H1 (cell line): Measurements from ENCODE around the gene DCTPP1. TPM values are rescaled to one million over a fixed set of nuclear protein-coding genes. Genes with fewer than 3 reads are reported as not detected.
"Not testable (repeated sequence)": the region's sequence is repeated elsewhere in the genome, so short reads cannot be mapped to it uniquely, and the experiment has no call there.

Experiments
- CTCF ChIA-PET: fragments of 300-600 bp; sonication (Branson Sonifier 250); formaldehyde crosslinking; loops from one replicate; lab custom pipeline; 2021; ENCODE audit not compliant: partially characterized antibody; lab: Charles Lee
- POLR2A ChIA-PET: fragments of 300-600 bp; sonication (Branson Sonifier 250); formaldehyde crosslinking; loops from one replicate; lab custom pipeline; 2021; ENCODE audit warnings: inconsistent platforms; ENCODE audit not compliant: partially characterized antibody; lab: Charles Lee
- DNase-seq, 2 experiments: peaks; one replicate each; pipeline versions ENCODE4 v3.0.0 to v3.0.0-alpha.2; 2010 to 2022; ENCODE audit warnings: low spot score in 2 of 2, low read depth in 1 of 2, mixed read lengths in 1 of 2
- FAIRE-seq: peaks from 2 replicates; lab custom pipeline; 2011; peaks lifted over from hg19 to GRCh38; lab: Jason Lieb, UNC
- H2AFZ ChIP-seq: 2 replicates; pipeline ENCODE4 v1.8.1; 2012; ENCODE audit warnings: low read length, inconsistent platforms
- H2AK5ac ChIP-seq: 2 replicates; pipeline ENCODE4 v1.6.1; 2013; ENCODE audit warnings: low read depth, low read length
- H2BK120ac ChIP-seq: replicated peaks from 2 replicates; pipeline ENCODE3; 2013; ENCODE audit warnings: low read depth, low read length, inconsistent platforms
- H2BK12ac ChIP-seq: 2 replicates; pipeline ENCODE4 v1.6.1; 2013; ENCODE audit warnings: low read depth, low read length
- H2BK15ac ChIP-seq: 2 replicates; pipeline ENCODE4 v1.6.1; 2013; ENCODE audit warnings: low read length
- H2BK20ac ChIP-seq: 2 replicates; pipeline ENCODE4 v1.6.1; 2013; ENCODE audit warnings: low read length
- H2BK5ac ChIP-seq: 2 replicates; pipeline ENCODE4 v1.6.1; 2013; ENCODE audit warnings: low read depth, low read length
- H3K14ac ChIP-seq: 2 replicates; pipeline ENCODE4 v1.6.1; 2013; ENCODE audit warnings: inconsistent platforms; ENCODE audit not compliant: insufficient read length
- H3K18ac ChIP-seq: 2 replicates; pipeline ENCODE4 v1.6.1; 2013; ENCODE audit warnings: low read length; ENCODE audit errors: extremely low read depth
- H3K23ac ChIP-seq: 2 replicates; pipeline ENCODE4 v1.6.1; 2013; ENCODE audit warnings: inconsistent platforms; ENCODE audit not compliant: insufficient read length
- H3K23me2 ChIP-seq: 2 replicates; pipeline ENCODE4 v1.6.1; 2013; ENCODE audit warnings: low read depth, low read length
- H3K27ac ChIP-seq: 2 replicates; pipeline ENCODE4 v1.6.1; 2011; ENCODE audit warnings: low read depth, low read length, inconsistent platforms
- H3K27me3 ChIP-seq, 4 experiments: replicated peaks in 1 of 4; 1 replicate in 1 of 4; 2 replicates in 3 of 4; pipeline versions ENCODE4 v1.6.1 to v1.8.1; 2011 to 2013; ENCODE audit warnings: low read length in 3 of 4, mild to moderate bottlenecking in 3 of 4, inconsistent platforms in 2 of 4, mixed read lengths in 2 of 4, moderate library complexity in 1 of 4; ENCODE audit not compliant: control insufficient read depth in 3 of 4, insufficient read depth in 3 of 4; ENCODE audit errors: extremely low read depth in 1 of 4
- H3K36me3 ChIP-seq, 4 experiments: 2 replicates each; pipeline versions ENCODE4 v1.6.1 to v1.8.1; 2011 to 2013; ENCODE audit warnings: mild to moderate bottlenecking in 4 of 4, low read length in 3 of 4, moderate library complexity in 2 of 4, control low read depth in 1 of 4, inconsistent platforms in 1 of 4; ENCODE audit not compliant: insufficient read depth in 4 of 4, control insufficient read depth in 2 of 4
- H3K4ac ChIP-seq: replicated peaks from 2 replicates; pipeline ENCODE3; 2013; ENCODE audit warnings: low read length, low read depth, mixed read lengths, inconsistent platforms; ENCODE audit not compliant: insufficient read length
- H3K4me1 ChIP-seq, 4 experiments: replicated peaks in 1 of 4; 1 replicate in 1 of 4; 2 replicates in 3 of 4; pipeline versions ENCODE4 v1.6.1 to v1.8.1; 2011 to 2013; ENCODE audit warnings: low read length in 3 of 4, inconsistent platforms in 2 of 4, mixed read lengths in 1 of 4; ENCODE audit not compliant: insufficient read depth in 4 of 4, control insufficient read depth in 3 of 4
- H3K4me2 ChIP-seq, 2 experiments: 2 replicates each; pipeline versions ENCODE4 v1.6.1 to v1.8.1; 2011 to 2013; ENCODE audit warnings: low read depth in 2 of 2, low read length in 2 of 2, control low read depth in 1 of 2, inconsistent platforms in 1 of 2, mild to moderate bottlenecking in 1 of 2; ENCODE audit not compliant: insufficient read depth in 1 of 2
- H3K4me3 ChIP-seq, 4 experiments: fragments of 200-600, 300-600 bp in 1 of 4; sonication (generic), shearing (Covaris generic), sonication (Bioruptor Twin) in 1 of 4; 2 replicates each; pipeline versions ENCODE4 v1.5.1 to v1.8.1; 2011 to 2016; ENCODE audit warnings: low read length in 4 of 4, low read depth in 3 of 4, control low read depth in 2 of 4, inconsistent platforms in 2 of 4, mild to moderate bottlenecking in 2 of 4, mixed read lengths in 1 of 4, moderate library complexity in 1 of 4; ENCODE audit not compliant: insufficient read depth in 2 of 4; ENCODE audit errors: extremely low read depth in 1 of 4
- H3K56ac ChIP-seq: replicated peaks from 2 replicates; pipeline ENCODE3; 2013; ENCODE audit warnings: low read depth, mild to moderate bottlenecking, mixed read lengths, low read length, inconsistent platforms; ENCODE audit not compliant: insufficient read length
- H3K79me1 ChIP-seq: 2 replicates; pipeline ENCODE4 v1.6.1; 2013; ENCODE audit warnings: low read depth, low read length, control low read depth
- H3K79me2 ChIP-seq, 2 experiments: 2 replicates each; pipeline versions ENCODE4 v1.6.1 to v1.8.1; 2012 to 2013; ENCODE audit warnings: low read length in 2 of 2, mild to moderate bottlenecking in 2 of 2, inconsistent platforms in 1 of 2; ENCODE audit not compliant: insufficient read depth in 2 of 2, control insufficient read depth in 1 of 2
- H3K9ac ChIP-seq, 4 experiments: replicated peaks in 1 of 4; 1 replicate in 1 of 4; 2 replicates in 3 of 4; pipeline versions ENCODE4 v1.6.1 to v1.8.1; 2011 to 2013; ENCODE audit warnings: low read depth in 3 of 4, low read length in 3 of 4, control low read depth in 2 of 4, mild to moderate bottlenecking in 2 of 4, moderate library complexity in 2 of 4, inconsistent platforms in 1 of 4; ENCODE audit errors: extremely low read depth in 1 of 4
- H3K9me3 ChIP-seq, 2 experiments: 2 replicates each; pipeline versions ENCODE4 v1.6.1 to v1.8.1; 2012 to 2013; ENCODE audit warnings: mild to moderate bottlenecking in 2 of 2, moderate library complexity in 2 of 2, control low read depth in 1 of 2, inconsistent platforms in 1 of 2, low read depth in 1 of 2, low read length in 1 of 2, mixed read lengths in 1 of 2; ENCODE audit not compliant: insufficient read depth in 2 of 2
- H4K20me1 ChIP-seq, 2 experiments: replicated peaks in 1 of 2; 2 replicates each; pipeline versions ENCODE3 to v1.8.1; 2011 to 2013; ENCODE audit warnings: inconsistent platforms in 2 of 2, low read length in 2 of 2, mild to moderate bottlenecking in 1 of 2; ENCODE audit not compliant: insufficient read depth in 2 of 2, control insufficient read depth in 1 of 2
- H4K5ac ChIP-seq: 2 replicates; pipeline ENCODE4 v1.6.1; 2013; ENCODE audit warnings: low read length, low read depth, mixed read lengths, inconsistent platforms; ENCODE audit not compliant: insufficient read length
- H4K8ac ChIP-seq: 2 replicates; pipeline ENCODE4 v1.8.0; 2013; ENCODE audit warnings: mild to moderate bottlenecking, moderate library complexity, low read length, inconsistent platforms; ENCODE audit not compliant: insufficient read depth; ENCODE audit errors: extremely low read depth
- H4K91ac ChIP-seq: replicated peaks from 2 replicates; pipeline ENCODE3; 2013; ENCODE audit warnings: low read length, mixed read lengths, inconsistent platforms; ENCODE audit not compliant: insufficient read length
- WGBS, 2 experiments: shearing (Covaris generic) in 1 of 2; methylation state at CpG; one replicate each; pipeline versions ENCODE4 v1.1.6 to v1.1.7; 2013 to 2015; ENCODE audit warnings: low lambda C conversion rate in 2 of 2, mixed read lengths in 2 of 2, inconsistent platforms in 1 of 2, low coverage in 1 of 2, missing lambda C conversion rate in 1 of 2; ENCODE audit not compliant: insufficient replicate concordance in 2 of 2, insufficient coverage in 1 of 2, insufficient read length in 1 of 2; ENCODE audit errors: extremely low coverage in 1 of 2, missing lambda C conversion rate in 1 of 2; 5-methylcytosine and 5-hydroxymethylcytosine counted together
- polyA plus RNA-seq, 7 experiments: library from polyadenylated mRNA; depleted of rRNA in 3 of 7; stranded (reverse) in 5 of 7; unstranded in 2 of 7; fragments of >200 nt in 5 of 7; fragments of 200-250 nt in 2 of 7; gene quantifications; 1 replicate in 5 of 7; 2 replicates in 1 of 7; 4 replicates in 1 of 7; pipeline versions ENCODE4 v1.2.1 to v1.2.3, GENCODE V29; 2011 to 2013; ENCODE audit warnings: missing spikeins in 2 of 7, mixed read lengths in 2 of 7
- total RNA-seq: library from RNA; stranded (reverse); fragmentation: NEBNext Ultra II Directional; extraction: Animal tissue kit (Norgen Biotek cat#: 25700); gene quantifications from 2 replicates; pipeline ENCODE4 v1.2.1, GENCODE V29; 2021

DCTPP1 gene
- total and polyA plus RNA-seq, 2 of the 8 experiments (the other 6 are each of a cell fraction or from before 2014, with no cell fraction given) = 94.5 to 103 TPM

DNA sequence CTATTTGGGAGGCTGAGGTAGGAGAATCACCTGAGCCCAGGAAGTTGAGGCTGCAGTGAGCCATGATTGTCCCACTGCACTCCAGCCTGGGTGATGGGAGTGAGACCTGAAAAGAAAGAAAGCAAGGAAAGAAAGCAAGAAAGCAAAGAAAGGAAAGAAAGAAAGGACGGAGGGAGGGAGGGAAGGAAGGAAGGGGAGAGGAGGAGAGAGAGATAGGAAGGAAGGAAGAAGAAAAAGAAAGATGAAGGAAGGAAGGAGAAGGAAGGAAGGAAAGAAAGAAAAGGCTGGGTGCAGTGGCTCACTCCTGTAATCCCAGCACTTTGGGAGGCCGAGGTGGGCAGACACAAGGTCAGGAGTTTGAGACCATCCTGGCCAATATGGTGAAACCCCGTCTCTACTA, 47.9 kb upstream of the DCTPP1 start:
- H3K36me3 ChIP-seq, H3K4me3 ChIP-seq, H2AFZ ChIP-seq, H3K27me3 ChIP-seq, H3K4me2 ChIP-seq, H2AK5ac ChIP-seq, H3K9ac ChIP-seq, DNase-seq, H3K14ac ChIP-seq, FAIRE-seq, H2BK12ac ChIP-seq, H4K8ac ChIP-seq, H2BK5ac ChIP-seq, H3K4ac ChIP-seq, H2BK20ac ChIP-seq, H4K91ac ChIP-seq, H3K23me2 ChIP-seq, H2BK15ac ChIP-seq, H3K18ac ChIP-seq, H3K56ac ChIP-seq, H3K9me3 ChIP-seq, H3K23ac ChIP-seq, H3K79me2 ChIP-seq, H4K5ac ChIP-seq, H3K4me1 ChIP-seq, H4K20me1 ChIP-seq, H3K79me1 ChIP-seq, H2BK120ac ChIP-seq, H3K27ac ChIP-seq: not testable (repeated sequence)
- ChIA-PET CTCF (interaction anchor here (0.7 kb wide), 1 partner anchor 120 kb away, joined by 3 read pairs; no protein-coding TSS in a partner anchor), POLR2A (interaction anchor here (0.6 kb wide), 1 partner anchor 17 kb away, joined by 5 read pairs; no protein-coding TSS in a partner anchor)
- 93% methylated on average over 3 of the region's 3 CpGs; no CpG with 5 or more reads in 1 of the 2 experiments for WGBS, 2 experiments
